A549 (cell line): ENCODE measurements around the gene TTYH2. TPM values are rescaled to one million over a fixed set of nuclear protein-coding genes. Genes with fewer than 3 reads are reported as not detected.
A peak's percentile ranks its signal among the peaks of the same experiment; 100 is the strongest.

Experiments
- ATAC-seq, 2 experiments: fragments of 200-7000 bp in 1 of 2; fragments of >200 bp in 1 of 2; cut with Nextera tagmentation in 1 of 2; cut with Tn5 transposase in 1 of 2; 3 replicates each; pipeline versions ENCODE4 v1.8.0 to v1.9.1; 2018 to 2020; ENCODE audit warnings: mild to moderate bottlenecking in 1 of 2, moderate library complexity in 1 of 2
- CTCF ChIA-PET: fragments of 300-600 bp; sonication (Branson Sonifier 250); formaldehyde crosslinking; extraction: SDS; loops from one replicate; lab custom pipeline; 2021; ENCODE audit warnings: antibody characterized with exemption, inconsistent platforms; lab: Yijun Ruan, JAX
- POLR2A ChIA-PET: fragments of 350-600 bp; formaldehyde crosslinking; extraction: SDS; loops from one replicate; lab custom pipeline; 2021; ENCODE audit warnings: antibody characterized with exemption, inconsistent platforms; lab: Yijun Ruan, JAX
- DNase-seq, 2 experiments: peaks; one replicate each; pipeline versions ENCODE4 v3.0.0 to v3.0.0-alpha.2; 2011 to 2016; ENCODE audit warnings: low read depth in 1 of 2, low spot score in 1 of 2
- FAIRE-seq: peaks from 2 replicates; lab custom pipeline; 2011; peaks lifted over from hg19 to GRCh38; lab: Jason Lieb, UNC
- H3K27ac ChIP-seq, 2 experiments: fragments of >200 bp; sonication (Bioruptor Twin); formaldehyde crosslinking; 3 replicates each; pipeline ENCODE4 v1.5.1; 2016 to 2017
- H3K4me1 ChIP-seq: fragments of >200 bp; sonication (Bioruptor Twin); formaldehyde crosslinking; 3 replicates; pipeline ENCODE4 v1.6.1; 2016
- H3K4me2 ChIP-seq: fragments of >200 bp; sonication (Bioruptor Twin); formaldehyde crosslinking; 3 replicates; pipeline ENCODE4 v1.6.1; 2016
- H3K4me3 ChIP-seq: fragments of >200 bp; sonication (Bioruptor Twin); formaldehyde crosslinking; 3 replicates; pipeline ENCODE4 v1.5.1; 2016
- H3K9me3 ChIP-seq: fragments of >200 bp; sonication (Bioruptor Twin); formaldehyde crosslinking; 3 replicates; pipeline ENCODE4 v1.6.1; 2016
- CHD2 ChIP-seq: fragments of 150-350 bp; IDR thresholded peaks from 2 replicates; pipeline ENCODE4 v1.6.1; 2014; ENCODE audit warnings: low read length; ENCODE audit not compliant: partially characterized antibody
- CHD4 ChIP-seq: fragments of 200-600 bp; sonication (generic); IDR thresholded peaks from 2 replicates; pipeline ENCODE4 v1.6.1; 2016; ENCODE audit warnings: antibody characterized with exemption, mild to moderate bottlenecking, borderline replicate concordance
- EHF ChIP-seq: fragments of 250-450 bp; sonication (Bioruptor Pico); IDR thresholded peaks from 2 replicates; pipeline ENCODE4 v1.5.0; 2020; ENCODE audit warnings: mild to moderate bottlenecking
- EP300 ChIP-seq, 2 experiments: fragments of >200 bp; sonication (Bioruptor Twin); formaldehyde crosslinking; IDR thresholded peaks; 2 replicates in 1 of 2; 3 replicates in 1 of 2; pipeline ENCODE4 v1.6.1; 2016 to 2017
- GATA3 ChIP-seq: IDR thresholded peaks from 2 replicates; pipeline ENCODE4 v1.6.1; 2012; ENCODE audit warnings: borderline replicate concordance
- JUNB ChIP-seq: fragments of >200 bp; sonication (Bioruptor Twin); formaldehyde crosslinking; IDR thresholded peaks from 2 replicates; pipeline ENCODE4 v1.6.1; 2016
- NPAS2 ChIP-seq: fragments of 250-450 bp; sonication (Bioruptor Pico); IDR thresholded peaks from 2 replicates; pipeline ENCODE4 v1.8.0; 2022; ENCODE audit warnings: mild to moderate bottlenecking, moderate library complexity, borderline replicate concordance
- NR3C1 ChIP-seq: fragments of >200 bp; sonication (Bioruptor Twin); formaldehyde crosslinking; IDR thresholded peaks from 3 replicates; pipeline ENCODE4 v1.6.1; 2017
- RAD21 ChIP-seq, 2 experiments: fragments of >200 bp in 1 of 2; sonication (Bioruptor Twin) in 1 of 2; formaldehyde crosslinking in 1 of 2; IDR thresholded peaks in 1 of 2; conservative IDR thresholded peaks in 1 of 2; 2 replicates in 1 of 2; 3 replicates in 1 of 2; pipeline ENCODE4 v1.6.1; 2012 to 2018; ENCODE audit warnings: inconsistent platforms in 1 of 2
- TFCP2L1 ChIP-seq: fragments of 250-450 bp; sonication (Bioruptor Pico); IDR thresholded peaks from 2 replicates; pipeline ENCODE4 v1.5.0; 2021; ENCODE audit warnings: mild to moderate bottlenecking
- ZFP36 ChIP-seq: fragments of 450-650 bp; IDR thresholded peaks from 2 replicates; pipeline ENCODE4 v1.6.1; 2014; ENCODE audit warnings: borderline replicate concordance; ENCODE audit not compliant: partially characterized antibody
- WGBS: methylation state at CpG from one replicate; pipeline ENCODE4 v1.1.6; 2017; ENCODE audit errors: missing lambda C conversion rate; 5-methylcytosine and 5-hydroxymethylcytosine counted together
- polyA plus RNA-seq, 4 experiments: library from polyadenylated mRNA; depleted of rRNA in 3 of 4; stranded (reverse); fragments of >200 nt; fragmentation: RNase III in 1 of 4; extraction: RNeasy Plus Mini Kit Qiagen cat#74134 plus additional on column Dnase treatment in 1 of 4; gene quantifications; 2 replicates in 3 of 4; 3 replicates in 1 of 4; pipeline ENCODE4 v1.2.3, GENCODE V29; 2011 to 2017
- TF ChIP-seq, protein P1 (sequence below): IDR thresholded peaks from 2 replicates; pipeline ENCODE4 v1.6.1; 2012
- TF ChIP-seq, protein P2 (sequence below): IDR thresholded peaks from 2 replicates; pipeline ENCODE4 v1.6.1; 2012; ENCODE audit warnings: low read depth, borderline replicate concordance
- TF ChIP-seq, protein P3 (sequence below): fragments of 450-650 bp; IDR thresholded peaks from 2 replicates; pipeline ENCODE4 v1.6.1; 2014; ENCODE audit warnings: antibody characterized with exemption
- TF ChIP-seq, protein P4 (sequence below): IDR thresholded peaks from 2 replicates; pipeline ENCODE4 v1.6.1; 2012
- TF ChIP-seq, protein P5 (sequence below): fragments of 250-450 bp; sonication (Bioruptor Pico); IDR thresholded peaks from 2 replicates; pipeline ENCODE4 v1.5.0; 2021; ENCODE audit warnings: mild to moderate bottlenecking, moderate library complexity, borderline replicate concordance

The TTYH2 gene
- polyA plus RNA-seq, 2 of the 4 experiments (the other 2 are of a cell fraction): 1.4 to 1.7 TPM

DNA sequence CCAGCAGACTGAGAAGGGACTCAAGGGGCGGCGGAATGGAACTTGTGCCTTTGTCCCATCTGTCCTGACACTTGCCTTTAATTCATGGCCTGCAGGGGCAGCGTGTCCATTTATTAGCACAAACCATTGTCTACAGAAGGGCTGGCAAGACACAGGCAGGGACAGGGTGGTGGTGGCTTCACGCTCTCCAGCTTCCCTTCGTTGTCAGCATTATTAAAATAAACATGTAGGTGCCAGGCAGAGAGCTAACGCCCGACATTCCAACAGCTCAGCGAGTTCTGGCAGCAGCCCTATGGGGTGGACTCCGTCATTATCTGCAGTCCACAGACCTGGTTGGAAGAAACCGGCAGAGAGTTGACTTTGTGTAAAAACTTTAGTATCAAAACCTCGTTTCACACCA is 77.0 kb downstream of the TTYH2 start:
- no peak overlapping the region for H3K4me3 ChIP-seq
- ChIA-PET CTCF (interaction anchor here (12.3 kb wide), 1 partner anchor 8 kb away, joined by 125 read pairs; no protein-coding TSS in a partner anchor), POLR2A (interaction anchor here (1.0 kb wide), 2 partner anchors 77 to 87 kb away, joined by 3 read pairs; partner anchors contain the start of genes RPL38 and TTYH2)
- FAIRE-seq: no peak
- TF ChIP-seq, protein P1, sequence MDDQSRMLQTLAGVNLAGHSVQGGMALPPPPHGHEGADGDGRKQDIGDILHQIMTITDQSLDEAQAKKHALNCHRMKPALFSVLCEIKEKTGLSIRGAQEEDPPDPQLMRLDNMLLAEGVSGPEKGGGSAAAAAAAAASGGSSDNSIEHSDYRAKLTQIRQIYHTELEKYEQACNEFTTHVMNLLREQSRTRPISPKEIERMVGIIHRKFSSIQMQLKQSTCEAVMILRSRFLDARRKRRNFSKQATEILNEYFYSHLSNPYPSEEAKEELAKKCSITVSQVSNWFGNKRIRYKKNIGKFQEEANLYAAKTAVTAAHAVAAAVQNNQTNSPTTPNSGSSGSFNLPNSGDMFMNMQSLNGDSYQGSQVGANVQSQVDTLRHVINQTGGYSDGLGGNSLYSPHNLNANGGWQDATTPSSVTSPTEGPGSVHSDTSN: no peak
- TF ChIP-seq EP300 (IDR thresholded peaks at IDR 0.05): no peak
- TF ChIP-seq NPAS2: no peak
- TF ChIP-seq EHF (CRISPR knock-in tag): no peak
- TF ChIP-seq, protein P2, sequence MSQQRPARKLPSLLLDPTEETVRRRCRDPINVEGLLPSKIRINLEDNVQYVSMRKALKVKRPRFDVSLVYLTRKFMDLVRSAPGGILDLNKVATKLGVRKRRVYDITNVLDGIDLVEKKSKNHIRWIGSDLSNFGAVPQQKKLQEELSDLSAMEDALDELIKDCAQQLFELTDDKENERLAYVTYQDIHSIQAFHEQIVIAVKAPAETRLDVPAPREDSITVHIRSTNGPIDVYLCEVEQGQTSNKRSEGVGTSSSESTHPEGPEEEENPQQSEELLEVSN: no peak
- TF ChIP-seq, protein P3, sequence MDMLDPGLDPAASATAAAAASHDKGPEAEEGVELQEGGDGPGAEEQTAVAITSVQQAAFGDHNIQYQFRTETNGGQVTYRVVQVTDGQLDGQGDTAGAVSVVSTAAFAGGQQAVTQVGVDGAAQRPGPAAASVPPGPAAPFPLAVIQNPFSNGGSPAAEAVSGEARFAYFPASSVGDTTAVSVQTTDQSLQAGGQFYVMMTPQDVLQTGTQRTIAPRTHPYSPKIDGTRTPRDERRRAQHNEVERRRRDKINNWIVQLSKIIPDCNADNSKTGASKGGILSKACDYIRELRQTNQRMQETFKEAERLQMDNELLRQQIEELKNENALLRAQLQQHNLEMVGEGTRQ: no peak
- no peak for TF ChIP-seq RAD21 (conservative IDR thresholded peaks at IDR 0.05 in 1 of 2, IDR thresholded peaks at IDR 0.05 in 1 of 2)
- no peak for TF ChIP-seq NR3C1
- TF ChIP-seq, protein P4, sequence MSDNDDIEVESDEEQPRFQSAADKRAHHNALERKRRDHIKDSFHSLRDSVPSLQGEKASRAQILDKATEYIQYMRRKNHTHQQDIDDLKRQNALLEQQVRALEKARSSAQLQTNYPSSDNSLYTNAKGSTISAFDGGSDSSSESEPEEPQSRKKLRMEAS: no peak
- no peak for TF ChIP-seq GATA3
- TF ChIP-seq, protein P5, sequence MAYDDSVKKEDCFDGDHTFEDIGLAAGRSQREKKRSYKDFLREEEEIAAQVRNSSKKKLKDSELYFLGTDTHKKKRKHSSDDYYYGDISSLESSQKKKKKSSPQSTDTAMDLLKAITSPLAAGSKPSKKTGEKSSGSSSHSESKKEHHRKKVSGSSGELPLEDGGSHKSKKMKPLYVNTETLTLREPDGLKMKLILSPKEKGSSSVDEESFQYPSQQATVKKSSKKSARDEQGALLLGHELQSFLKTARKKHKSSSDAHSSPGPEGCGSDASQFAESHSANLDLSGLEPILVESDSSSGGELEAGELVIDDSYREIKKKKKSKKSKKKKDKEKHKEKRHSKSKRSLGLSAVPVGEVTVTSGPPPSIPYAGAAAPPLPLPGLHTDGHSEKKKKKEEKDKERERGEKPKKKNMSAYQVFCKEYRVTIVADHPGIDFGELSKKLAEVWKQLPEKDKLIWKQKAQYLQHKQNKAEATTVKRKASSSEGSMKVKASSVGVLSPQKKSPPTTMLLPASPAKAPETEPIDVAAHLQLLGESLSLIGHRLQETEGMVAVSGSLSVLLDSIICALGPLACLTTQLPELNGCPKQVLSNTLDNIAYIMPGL (CRISPR knock-in tag): no peak
- no peaks in the 10 kb centered on the region for H3K9me3 ChIP-seq
- ATAC-seq: peak; percentile 59 to 61; a peak in 4 of 6 replicates
- no peak for DNase-seq
- WGBS: 72% methylated on average over 11 of the region's 11 CpGs
- no peak overlapping the region for H3K4me2 ChIP-seq
- no peaks in the 10 kb centered on the region for H3K4me1 ChIP-seq
- H3K27ac ChIP-seq: no peak overlapping the region

DNA sequence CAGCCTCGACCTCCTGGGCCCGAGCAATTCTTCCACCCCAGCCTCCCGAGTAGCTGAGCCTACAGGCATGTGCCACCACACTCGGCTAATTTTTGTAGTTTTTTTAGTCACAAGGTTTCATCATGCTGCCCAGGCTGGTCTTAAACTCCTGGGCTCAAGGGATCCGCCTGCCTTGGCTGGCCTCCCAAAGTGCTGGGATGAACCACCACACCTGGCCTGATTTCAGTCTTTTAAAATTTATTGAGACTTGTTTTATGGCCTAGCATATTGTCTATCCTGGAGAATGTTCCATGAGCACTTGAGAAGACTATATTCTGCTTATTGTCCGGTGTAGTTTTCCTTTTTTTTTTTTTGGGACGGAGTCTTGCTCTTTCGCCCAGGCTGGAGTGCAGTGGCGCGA is 79.1 kb downstream of the TTYH2 start:
- 77% methylated on average over 10 of the region's 10 CpGs for WGBS
- FAIRE-seq: no peak

DNA sequence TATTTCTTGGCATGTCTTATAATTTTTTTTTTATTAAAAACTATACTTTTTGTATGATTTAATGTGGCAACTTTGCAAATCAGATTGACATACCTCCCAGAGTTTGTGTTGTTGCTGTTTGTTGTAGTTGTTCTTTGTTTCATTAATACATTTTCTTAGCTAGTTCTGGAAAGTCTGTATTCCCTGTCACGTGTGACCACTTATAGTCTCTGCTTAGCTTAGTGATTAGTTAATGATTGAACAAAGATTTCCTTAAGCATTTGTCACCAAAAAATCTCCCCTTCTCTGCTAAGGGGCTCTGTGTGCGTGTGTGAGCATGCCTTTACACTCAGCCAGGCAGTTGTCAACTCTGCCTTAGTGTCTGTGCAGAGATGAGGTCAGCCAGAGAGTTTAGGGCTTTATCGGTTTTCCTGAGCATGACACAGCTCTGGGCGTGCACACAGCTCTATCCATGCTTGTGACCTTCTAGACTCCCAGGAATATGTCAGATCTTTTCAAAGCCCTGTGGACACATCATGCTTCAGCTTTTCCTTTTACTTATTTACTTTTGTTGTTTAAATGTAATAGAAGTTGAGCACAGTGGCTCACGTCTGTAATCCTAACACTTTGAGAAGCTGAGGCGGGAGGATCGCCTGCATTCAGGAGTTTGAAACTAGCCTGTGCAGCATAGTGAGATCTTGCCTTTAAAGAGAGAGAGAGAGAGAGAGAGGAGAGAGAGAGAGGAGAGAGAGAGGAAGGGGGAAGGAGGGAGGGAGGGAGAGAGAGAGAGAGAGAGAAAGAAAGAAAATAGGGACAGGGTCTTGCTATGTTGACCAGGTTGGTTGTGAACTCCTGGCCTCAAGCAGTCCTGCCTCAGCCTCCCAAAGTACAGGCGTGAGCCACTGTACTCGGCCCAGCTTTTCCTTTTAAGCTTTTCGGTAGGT is 82.5 kb downstream of the TTYH2 start:
- FAIRE-seq (no peak), ATAC-seq (peak; percentile 56 to 63; a peak in 5 of 6 replicates), DNase-seq (no peak)
- POLR2A ChIA-PET: interaction anchor here (1.0 to 1.2 kb wide), 2 partner anchors 92 to 93 kb away, joined by 3 to 5 read pairs; no protein-coding TSS in a partner anchor
- peaks cover 7% of the 10 kb centered on the region; the same call in 2 of the 3 replicates for H3K4me1 ChIP-seq
- no peak overlapping the region for H3K4me3 ChIP-seq
- peak; percentile 8 for TF ChIP-seq ZFP36
- TF ChIP-seq CHD2: no peak
- TF ChIP-seq, protein P5 (CRISPR knock-in tag): no peak
- no peak overlapping the region for H3K27ac ChIP-seq
- H3K9me3 ChIP-seq: no peaks in the 10 kb centered on the region
- 63% methylated on average over 10 of the region's 10 CpGs for WGBS
- CTCF ChIA-PET: interaction anchor here (0.6 to 9.1 kb wide), 21 partner anchors 10 to 327 kb away, joined by 3 to 125 read pairs (median 5); partner anchors contain the start of genes BTBD17, GPR142 and TTYH2
- H3K4me2 ChIP-seq: no peak overlapping the region

More for the DNA sequence above, 79.1 kb downstream of the TTYH2 start:
- POLR2A ChIA-PET: no interaction called here
- TF ChIP-seq NR3C1: no peak
- no peak for TF ChIP-seq JUNB
- TF ChIP-seq TFCP2L1 (CRISPR knock-in tag): no peak
- no peak for TF ChIP-seq CHD4
- peaks cover 7% of the 10 kb centered on the region; the same call in 2 of the 3 replicates for H3K4me1 ChIP-seq
- CTCF ChIA-PET: interaction anchor here (0.6 to 9.1 kb wide), 2 partner anchors 78 to 697 kb away, joined by 3 to 62 read pairs; partner anchors contain the start of gene TTYH2
- no peaks in the 10 kb centered on the region for H3K9me3 ChIP-seq
- DNase-seq: no peak
- no peak overlapping the region for H3K4me2 ChIP-seq
- no peak overlapping the region for H3K4me3 ChIP-seq
- ATAC-seq: no peak
- H3K27ac ChIP-seq: no peak overlapping the region
